Activated T-helper 2 cell treated with anti-CD3 and anti-CD28 coated beads, Interferon-gamma antibody, Interleukin-2, Interleukin-4, amounts not matched to agents 10 μg/mL and 5 μg/mL and 100 μg/mL, durations not matched to agents 14 hours and 24 hours and 36 hours (primary cell): ENCODE measurements around the gene MTRR. TPM values are rescaled to one million over a fixed set of nuclear protein-coding genes. Genes with fewer than 3 reads are reported as not detected.
"Not testable (repeated sequence)": the region's sequence is repeated elsewhere in the genome, so short reads cannot be mapped to it uniquely, and the experiment has no call there.

ENCODE experiments used
- DNase-seq: peaks from one replicate; pipeline ENCODE4 v3.0.0; 2021; ENCODE audit warnings: low spot score
- H3K27ac Mint-ChIP-seq: one replicate; pipeline ENCODE4 v1.8.0; 2021; ENCODE audit warnings: mixed read lengths
- H3K27me3 Mint-ChIP-seq: one replicate; pipeline ENCODE4 v1.8.0; 2021; ENCODE audit warnings: low read depth, mixed read lengths
- H3K36me3 Mint-ChIP-seq: one replicate; pipeline ENCODE4 v1.8.0; 2021; ENCODE audit warnings: low read depth, mixed read lengths
- H3K4me1 Mint-ChIP-seq: one replicate; pipeline ENCODE4 v1.8.0; 2021; ENCODE audit warnings: low read depth, mixed read lengths
- H3K4me3 Mint-ChIP-seq: one replicate; pipeline ENCODE4 v1.8.0; 2021; ENCODE audit warnings: low read depth, mild to moderate bottlenecking, moderate library complexity, mixed read lengths
- H3K9me3 Mint-ChIP-seq: one replicate; pipeline ENCODE4 v1.8.0; 2021; ENCODE audit warnings: mixed read lengths
- intact Hi-C: fragments of 100-400 bp; cut with micrococcal nuclease; formaldehyde crosslinking; loops from one replicate; pipeline ENCODE4 v1.15.1; 2023
- total RNA-seq: library from RNA; stranded (reverse); gene quantifications from 2 replicates; pipeline ENCODE4 v1.2.3, GENCODE V29; 2022

The MTRR gene
- total RNA-seq, 1 donor from 2014 or later = 61.9 TPM

DNA sequence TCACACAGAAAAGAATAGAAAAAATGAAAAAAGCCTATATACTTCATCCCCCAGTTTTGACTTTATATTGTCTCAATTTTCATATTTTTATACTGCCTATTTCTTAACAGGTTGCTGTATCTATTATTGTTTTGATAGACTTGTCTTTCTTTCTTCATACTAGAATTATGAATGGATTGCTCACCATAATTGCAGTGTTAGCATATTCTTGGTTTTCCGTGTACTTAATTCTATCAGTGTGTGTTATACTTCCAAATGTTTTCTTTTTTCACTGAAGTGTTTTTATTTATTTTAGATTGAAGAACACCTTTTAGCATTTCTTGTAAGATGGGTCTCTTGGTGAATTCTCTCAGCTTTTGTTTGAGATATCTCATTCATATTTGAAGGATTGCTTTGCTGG, 38.7 kb downstream of the MTRR start:
- Mint-ChIP-seq H3K4me3 (no peak overlapping the region), H3K27ac (no peak overlapping the region)
- intact Hi-C loops = no loop called here

DNA sequence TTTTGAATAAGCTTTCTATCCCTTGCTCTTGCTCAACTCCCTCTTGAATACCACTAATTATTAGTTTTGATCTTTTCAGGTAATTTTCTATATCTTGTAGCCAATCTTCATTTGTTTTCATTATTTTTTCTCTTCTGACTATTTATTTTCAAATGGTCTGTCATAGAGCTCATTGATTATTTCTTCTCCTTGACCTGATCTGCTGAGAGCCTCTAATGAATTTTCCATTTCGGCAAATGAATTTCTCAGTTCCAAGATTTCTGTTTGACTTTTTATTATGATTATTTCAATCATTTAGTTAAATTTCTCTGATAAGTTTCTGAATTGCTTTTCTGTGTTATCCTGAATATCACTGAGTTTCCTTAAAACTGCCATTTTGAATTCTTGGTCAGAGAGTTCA, 39.4 kb downstream of the MTRR start:
- Mint-ChIP-seq H3K27me3 (no peaks in the 10 kb centered on the region), H3K9me3 (peaks cover 29% of the 10 kb centered on the region), H3K4me3 (no peak overlapping the region), H3K36me3 (peaks cover 76% of the 10 kb centered on the region), H3K27ac (no peak overlapping the region), H3K4me1 (peaks cover 8% of the 10 kb centered on the region)
- intact Hi-C loops = no loop called here
- no peak for DNase-seq

More for the DNA sequence above, 38.7 kb downstream of the MTRR start:
- no peak for DNase-seq
- no peaks in the 10 kb centered on the region for H3K27me3 Mint-ChIP-seq
- H3K4me1 Mint-ChIP-seq = peaks cover 12% of the 10 kb centered on the region
- H3K9me3 Mint-ChIP-seq = peaks cover 23% of the 10 kb centered on the region
- H3K36me3 Mint-ChIP-seq = peaks cover 77% of the 10 kb centered on the region

DNA sequence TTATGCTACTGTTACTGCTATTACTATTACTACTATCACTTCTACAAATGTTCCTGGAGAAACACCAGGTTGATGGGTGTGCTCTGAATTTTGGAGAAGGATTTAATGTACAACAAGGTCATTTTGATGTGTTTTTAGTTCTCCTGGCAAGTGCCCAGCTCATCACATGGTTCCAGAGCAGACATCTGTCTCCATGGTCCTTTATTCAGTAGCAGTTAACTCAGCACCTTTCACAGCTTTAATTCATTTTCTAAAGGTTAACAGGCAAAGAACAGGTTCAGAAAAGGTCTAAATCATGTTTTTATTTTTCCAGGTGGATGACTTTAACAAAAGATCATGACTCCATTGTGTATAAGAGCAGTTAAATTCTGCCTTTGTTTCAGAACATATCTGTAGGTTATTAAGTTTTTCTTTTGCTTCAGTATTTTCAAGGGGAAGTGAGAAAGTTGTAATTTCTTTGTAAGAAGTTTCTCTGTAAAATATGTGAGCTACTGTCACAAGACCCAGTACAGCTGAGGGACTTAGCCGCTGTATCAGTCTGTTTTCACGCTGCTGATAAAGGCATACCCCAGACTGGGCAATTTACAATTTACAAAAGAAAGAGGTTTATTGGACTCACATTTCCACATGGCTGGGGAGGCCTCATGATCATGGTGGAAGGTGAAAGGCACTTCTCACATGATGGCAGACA, 41.9 kb downstream of the MTRR start:
- H3K36me3 Mint-ChIP-seq = peaks cover 51% of the 10 kb centered on the region
- H3K27me3 Mint-ChIP-seq = no peaks in the 10 kb centered on the region

DNA sequence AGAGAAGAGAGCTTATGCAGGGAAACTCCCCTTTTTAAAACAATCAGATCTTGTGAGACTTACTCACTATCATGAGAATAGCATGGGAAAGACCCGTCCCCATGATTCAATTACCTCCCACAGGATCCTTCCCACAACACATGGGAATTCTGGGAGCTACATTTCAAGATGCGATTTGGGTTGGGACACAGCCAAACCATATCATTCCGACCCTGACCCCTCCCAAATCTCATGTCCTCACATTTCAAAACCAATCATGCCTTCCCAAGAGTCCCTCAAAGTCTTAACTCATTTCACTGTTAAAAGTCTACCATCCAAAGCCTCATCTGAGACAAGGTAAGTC, 42.5 kb downstream of the MTRR start:
- H3K4me1 Mint-ChIP-seq, DNase-seq, intact Hi-C loops, H3K4me3 Mint-ChIP-seq, H3K27ac Mint-ChIP-seq, H3K27me3 Mint-ChIP-seq: not testable (repeated sequence)
- peaks cover 29% of the 10 kb centered on the region for H3K9me3 Mint-ChIP-seq
- H3K36me3 Mint-ChIP-seq = peaks cover 49% of the 10 kb centered on the region

More for the DNA sequence above, 41.9 kb downstream of the MTRR start:
- no peak overlapping the region for H3K4me3 Mint-ChIP-seq
- no peaks in the 10 kb centered on the region for H3K4me1 Mint-ChIP-seq
- H3K9me3 Mint-ChIP-seq = peaks cover 29% of the 10 kb centered on the region
- no peak for DNase-seq
- H3K27ac Mint-ChIP-seq = no peak overlapping the region
- intact Hi-C loops = no loop called here

DNA sequence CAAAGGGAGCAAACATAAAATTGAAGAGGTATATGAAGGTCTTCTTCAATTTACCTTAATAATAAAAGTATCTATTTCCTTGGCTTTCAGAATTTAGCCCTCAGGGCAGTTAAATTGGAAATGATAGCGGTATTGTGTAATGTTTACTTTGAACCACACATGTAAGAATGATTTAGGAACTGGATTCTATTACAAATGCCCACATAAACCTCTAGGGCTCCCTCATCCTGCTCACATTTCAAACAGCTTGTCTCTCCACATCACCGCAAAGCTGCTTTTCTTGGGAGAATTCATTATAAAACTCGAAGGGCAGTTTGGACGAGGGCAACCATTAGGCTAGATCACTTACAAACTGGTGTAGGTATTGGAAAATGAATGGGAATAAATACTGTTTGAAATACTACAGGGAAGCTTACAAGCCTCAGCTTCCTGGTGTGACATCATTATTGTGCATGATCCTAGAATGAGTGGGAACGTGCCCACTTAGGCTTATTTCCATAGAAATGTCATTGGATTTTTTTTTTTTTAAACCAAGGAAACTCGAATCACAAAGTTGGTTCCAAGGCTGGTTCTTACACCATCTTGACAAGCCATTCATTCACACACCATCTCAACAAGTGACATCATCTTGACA, 47.3 kb downstream of the MTRR start:
- Mint-ChIP-seq H3K4me1 (no peaks in the 10 kb centered on the region), H3K36me3 (peaks cover 13% of the 10 kb centered on the region), H3K9me3 (peaks cover 10% of the 10 kb centered on the region), H3K4me3 (no peak overlapping the region), H3K27me3 (peaks cover 3% of the 10 kb centered on the region), H3K27ac (no peak overlapping the region)
- intact Hi-C loops = no loop called here
- no peak for DNase-seq

DNA sequence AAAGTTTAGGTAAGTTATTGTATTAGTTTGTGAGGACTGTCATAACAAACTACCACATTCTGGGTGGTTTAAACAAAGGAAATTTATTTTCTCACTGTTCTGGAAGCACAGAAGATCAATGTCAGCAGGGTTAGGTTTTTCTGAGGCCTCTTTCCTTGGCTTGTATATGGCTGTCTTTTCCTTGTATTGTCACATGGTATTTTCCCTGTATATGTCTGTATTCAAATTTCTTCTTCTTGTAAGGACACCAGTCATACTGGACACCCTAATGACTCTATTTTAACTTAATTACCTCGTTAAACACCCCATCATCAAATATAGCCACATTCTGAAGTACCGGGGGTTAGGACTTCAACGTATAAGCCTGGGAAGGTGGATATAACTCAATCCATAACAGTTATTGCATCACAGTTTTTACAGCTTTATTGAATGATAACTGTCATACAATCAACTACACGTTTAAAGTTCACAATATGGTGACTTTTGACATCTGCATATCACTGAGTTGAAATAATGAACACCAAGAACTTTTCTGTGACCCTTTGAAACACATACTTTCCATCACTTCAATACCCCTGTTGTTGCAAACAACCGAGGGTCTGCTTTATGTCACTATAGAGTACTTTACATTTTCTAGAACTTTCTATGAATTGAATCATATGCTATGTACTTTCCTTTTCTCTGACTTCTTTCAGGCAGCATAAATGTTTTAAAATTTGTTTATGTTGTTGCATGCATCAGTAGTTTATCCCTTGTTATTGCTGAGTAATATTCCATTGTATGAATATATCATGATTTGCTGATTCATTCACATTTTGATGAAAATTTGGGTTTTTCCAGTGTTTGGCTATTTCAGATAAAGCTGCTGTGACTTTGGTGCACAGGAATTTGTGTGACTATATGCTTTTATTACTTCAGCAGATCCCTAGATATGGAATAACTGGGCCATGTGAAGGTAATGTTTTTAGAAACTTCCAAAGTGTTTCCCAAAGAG, 48.5 kb downstream of the MTRR start:
- intact Hi-C loops = no loop called here
- no peak for DNase-seq
- Mint-ChIP-seq H3K27ac (no peak overlapping the region), H3K36me3 (peaks cover 7% of the 10 kb centered on the region), H3K4me3 (no peak overlapping the region), H3K27me3 (peaks cover 7% of the 10 kb centered on the region), H3K9me3 (peaks cover 8% of the 10 kb centered on the region), H3K4me1 (no peaks in the 10 kb centered on the region)

DNA sequence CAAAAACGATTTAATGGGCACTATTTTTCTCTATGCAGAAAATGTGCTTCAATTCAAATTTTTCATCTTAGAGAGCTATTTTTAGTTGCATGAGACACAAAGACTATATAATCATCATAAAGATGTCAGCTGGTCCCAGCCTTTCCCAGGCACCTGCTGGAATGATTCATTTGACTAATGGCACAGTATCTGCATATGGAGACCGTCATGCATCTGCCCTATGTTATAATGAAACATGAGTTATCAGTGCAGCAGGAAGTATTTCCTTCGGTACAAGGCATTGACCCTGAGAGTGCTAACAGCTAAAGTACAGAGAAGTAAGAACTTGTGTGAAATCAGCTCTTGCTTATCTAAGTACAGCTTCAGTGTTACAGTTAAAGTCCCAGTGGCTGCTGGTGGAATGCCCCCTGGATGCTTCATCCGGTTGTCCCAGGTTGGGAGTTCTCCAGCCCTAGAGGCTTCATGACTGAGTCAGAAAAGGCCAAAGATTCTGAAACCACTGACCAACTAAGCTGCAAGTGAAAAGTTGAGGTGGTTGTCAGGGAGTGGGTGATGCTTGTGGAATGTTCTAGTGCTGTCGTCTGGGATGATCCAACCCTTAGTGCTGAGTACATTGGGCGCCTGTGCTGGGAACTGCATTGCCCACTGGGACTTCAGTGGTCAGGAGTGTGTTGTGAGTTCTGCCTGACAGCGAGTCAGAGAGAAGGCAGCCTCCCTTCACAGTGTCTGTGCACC, 57.2 kb downstream of the MTRR start:
- no peak for DNase-seq
- Mint-ChIP-seq H3K4me1 (no peaks in the 10 kb centered on the region), H3K27ac (no peak overlapping the region), H3K4me3 (no peak overlapping the region), H3K27me3 (peaks cover 6% of the 10 kb centered on the region), H3K36me3 (no peaks in the 10 kb centered on the region), H3K9me3 (no peaks in the 10 kb centered on the region)
- intact Hi-C loops = loop anchor here (5.0 kb wide), 2 partner anchors 1281 to 1616 kb away; no protein-coding TSS in a partner anchor

DNA sequence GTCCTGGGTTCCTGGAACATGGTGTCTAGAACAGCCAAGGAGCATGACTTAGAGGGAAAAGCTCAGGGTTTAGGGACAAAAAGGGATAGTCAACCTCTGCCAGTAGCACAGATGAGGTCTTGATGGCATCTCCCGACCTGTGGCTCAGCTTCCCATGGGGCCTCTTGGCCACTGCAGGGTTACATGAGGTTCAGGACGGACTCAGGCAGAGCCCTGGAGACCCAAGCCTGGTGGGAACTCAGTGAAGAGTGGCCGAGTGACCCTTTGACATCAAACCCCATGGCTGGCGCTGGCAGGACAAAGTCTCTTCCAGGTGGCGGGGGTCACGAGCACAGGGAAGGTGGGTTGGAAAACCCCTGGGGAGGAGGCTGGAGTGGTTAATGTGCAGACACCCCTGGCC, 57.8 kb downstream of the MTRR start:
- H3K27ac Mint-ChIP-seq = no peak overlapping the region
- DNase-seq = no peak
- H3K9me3 Mint-ChIP-seq = no peaks in the 10 kb centered on the region
- H3K4me3 Mint-ChIP-seq = no peak overlapping the region
- no peaks in the 10 kb centered on the region for H3K36me3 Mint-ChIP-seq
- H3K4me1 Mint-ChIP-seq = no peaks in the 10 kb centered on the region
- peaks cover 5% of the 10 kb centered on the region for H3K27me3 Mint-ChIP-seq
- intact Hi-C loops = loop anchor here (5.0 kb wide), 2 partner anchors 1281 to 1616 kb away; no protein-coding TSS in a partner anchor

DNA sequence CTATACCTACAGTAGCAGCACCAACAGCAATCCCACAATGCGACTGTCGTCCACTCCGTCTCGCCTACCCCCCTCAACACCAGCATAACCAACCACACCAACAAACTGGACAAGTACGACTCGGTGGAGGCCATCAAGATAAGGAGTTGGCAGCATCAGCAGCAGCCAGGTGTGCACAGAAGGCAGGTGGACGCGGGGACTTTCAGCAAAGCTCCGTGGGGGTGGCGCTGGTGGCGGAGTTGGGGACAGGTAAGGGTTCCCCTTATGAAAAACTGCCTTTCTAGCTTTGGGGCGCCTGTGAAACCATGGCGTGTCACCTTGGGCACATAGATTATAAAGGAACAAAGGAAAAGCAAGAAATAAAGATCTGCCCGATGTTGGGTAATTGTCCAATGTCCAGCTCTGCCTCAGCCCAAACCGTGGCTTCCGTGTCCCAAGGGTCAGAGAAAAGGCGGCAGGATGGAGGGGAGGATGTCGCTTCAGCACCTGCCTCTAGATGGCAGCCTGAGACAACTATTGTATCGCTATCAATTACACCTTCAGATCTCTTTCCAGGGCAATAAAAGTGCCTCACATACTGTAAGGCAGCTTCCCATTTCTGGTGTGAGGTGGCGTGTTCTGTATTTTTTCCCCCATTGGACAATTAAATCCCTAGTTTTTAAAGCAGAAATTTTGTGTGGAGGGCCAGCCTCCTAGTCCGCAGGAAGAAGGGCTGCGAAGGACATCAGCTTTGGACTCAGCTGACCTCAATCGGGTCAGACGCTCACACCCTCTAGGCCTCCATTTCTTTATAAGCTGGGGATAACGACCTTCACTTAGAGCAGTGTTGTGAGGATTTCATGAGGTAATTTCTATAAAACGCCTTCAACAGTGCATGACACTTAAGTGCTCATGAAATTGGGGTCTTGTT, 58.8 kb downstream of the MTRR start:
- H3K27me3 Mint-ChIP-seq = peaks cover 3% of the 10 kb centered on the region
- H3K27ac Mint-ChIP-seq = no peak overlapping the region
- intact Hi-C loops = loop anchor here (5.0 kb wide), 2 partner anchors 1280 to 1615 kb away; no protein-coding TSS in a partner anchor
- no peaks in the 10 kb centered on the region for H3K4me1 Mint-ChIP-seq
- H3K4me3 Mint-ChIP-seq = no peak overlapping the region
- H3K9me3 Mint-ChIP-seq = no peaks in the 10 kb centered on the region
- no peak for DNase-seq
- H3K36me3 Mint-ChIP-seq = no peaks in the 10 kb centered on the region

DNA sequence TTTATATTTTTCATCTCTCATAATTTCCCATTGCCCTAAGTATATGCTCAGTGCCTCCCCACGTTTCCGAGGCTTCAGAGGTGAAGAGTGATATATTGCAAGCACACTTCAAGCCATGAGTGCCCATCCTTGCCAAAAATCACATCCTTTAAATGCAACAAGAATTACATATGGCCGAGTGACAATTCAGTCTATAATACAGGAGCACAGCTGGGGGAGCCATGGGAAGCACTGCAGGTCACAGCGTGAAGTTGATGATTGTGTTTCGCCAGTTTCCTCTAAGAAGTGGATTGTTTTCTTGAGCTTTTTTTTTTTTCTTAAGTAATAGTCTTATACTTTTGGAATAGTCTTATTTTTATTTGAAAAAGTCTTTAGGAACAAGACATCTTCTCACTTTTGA, 61.1 kb downstream of the MTRR start:
- Mint-ChIP-seq H3K36me3 (no peaks in the 10 kb centered on the region), H3K4me3 (no peak overlapping the region), H3K27me3 (peaks cover 3% of the 10 kb centered on the region), H3K4me1 (no peaks in the 10 kb centered on the region), H3K27ac (no peak overlapping the region), H3K9me3 (no peaks in the 10 kb centered on the region)
- intact Hi-C loops = no loop called here
- DNase-seq = no peak

DNA sequence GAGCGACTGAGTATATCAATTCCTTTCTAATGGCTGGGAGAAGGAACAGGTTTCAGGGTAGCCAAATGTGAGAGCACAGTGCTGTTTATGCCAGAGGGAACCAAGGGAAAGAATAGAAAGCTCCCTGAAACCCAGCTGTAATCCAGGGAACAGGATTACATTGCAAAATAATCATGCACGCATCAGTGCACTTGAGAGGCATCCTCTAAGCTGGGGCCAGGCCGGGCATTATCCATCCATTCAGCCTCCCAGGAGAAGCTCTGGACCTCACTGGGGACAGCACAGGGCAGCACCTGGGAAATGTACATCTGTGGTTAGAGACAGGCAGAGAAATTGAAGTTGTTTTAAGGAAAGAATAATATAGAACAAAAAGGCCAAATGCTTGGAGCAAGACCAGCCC, 72.7 kb downstream of the MTRR start:
- Mint-ChIP-seq H3K4me3 (no peak overlapping the region), H3K36me3 (no peaks in the 10 kb centered on the region), H3K9me3 (no peaks in the 10 kb centered on the region), H3K4me1 (no peaks in the 10 kb centered on the region), H3K27me3 (no peaks in the 10 kb centered on the region), H3K27ac (no peak overlapping the region)
- DNase-seq = no peak
- intact Hi-C loops = no loop called here
